GM19452 (cell line): Measurements from ENCODE around the gene VPS26C.

ENCODE experiments used
- ATAC-seq: cut with Tn5 transposase; IDR thresholded peaks from one replicate; pipeline ENCODE4 v1.9.1; 2021; ENCODE audit not compliant: unreplicated experiment

Gene VPS26C

GRCh38 chr21:37206496-37206895 is 60.6 kb downstream of the VPS26C start:
- ATAC-seq, result no peak

GRCh38 chr21:37204580-37204979 is 62.6 kb downstream of the VPS26C start:
- no peak for ATAC-seq

- ATAC-seq, result no peak
Observed at GRCh38 chr21:37202221-37203110, 64.7 kb downstream of the VPS26C start.

- no peak for ATAC-seq
Observed at GRCh38 chr21:37200641-37201480, 66.3 kb downstream of the VPS26C start.

- no peak for ATAC-seq
Observed at GRCh38 chr21:37199057-37199924, 67.8 kb downstream of the VPS26C start.

GRCh38 chr21:37197746-37198145 is 69.4 kb downstream of the VPS26C start:
- no peak for ATAC-seq

GRCh38 chr21:37196847-37197246 is 70.3 kb downstream of the VPS26C start:
- no peak for ATAC-seq

GRCh38 chr21:37195610-37196009 is 71.5 kb downstream of the VPS26C start:
- no peak for ATAC-seq

GRCh38 chr21:37195059-37195458 is 72.1 kb downstream of the VPS26C start:
- ATAC-seq, result no peak

GRCh38 chr21:37193676-37194075 is 73.5 kb downstream of the VPS26C start:
- no peak for ATAC-seq

GRCh38 chr21:37193006-37193405 is 74.1 kb downstream of the VPS26C start:
- no peak for ATAC-seq

- no peak for ATAC-seq
Observed at GRCh38 chr21:37192019-37192418, 75.1 kb downstream of the VPS26C start.

- ATAC-seq, result no peak
Observed at GRCh38 chr21:37188825-37189224, 78.3 kb downstream of the VPS26C start.

GRCh38 chr21:37186983-37187382 is 80.2 kb downstream of the VPS26C start:
- ATAC-seq, result no peak

- no peak for ATAC-seq
Observed at GRCh38 chr21:37184784-37185593, 82.1 kb downstream of the VPS26C start.

- ATAC-seq, result no peak
Observed at GRCh38 chr21:37183749-37184148, 83.4 kb downstream of the VPS26C start.

- no peak for ATAC-seq
Observed at GRCh38 chr21:37182222-37182621, 84.9 kb downstream of the VPS26C start.

GRCh38 chr21:37181059-37181458 is 86.1 kb downstream of the VPS26C start:
- no peak for ATAC-seq

GRCh38 chr21:37176716-37177115 is 90.4 kb downstream of the VPS26C start:
- no peak for ATAC-seq
